Sigmoid colon (tissue), 7 donors: ENCODE data around the gene CX3CL1. TPM values are rescaled to one million over a fixed set of nuclear protein-coding genes. Genes with fewer than 3 reads are reported as not detected.

Experiments used
- DNase-seq: peaks from one replicate; pipeline ENCODE4 v3.0.0-alpha.2; 2019
- H3K27ac ChIP-seq, 4 donors: fragments of 200-600 bp; sonication (generic); one replicate each; pipeline ENCODE4 v1.5.1; 2016 to 2019; ENCODE audit warnings: mild to moderate bottlenecking in 1 of 4
- H3K27me3 ChIP-seq, 3 donors: fragments of 200-600 bp; sonication (generic); one replicate each; pipeline ENCODE4 v1.5.1; 2019; ENCODE audit warnings: mild to moderate bottlenecking in 1 of 3
- H3K36me3 ChIP-seq, 4 donors: fragments of 200-600 bp; sonication (generic); one replicate each; pipeline ENCODE4 v1.5.1; 2016 to 2019
- H3K4me1 ChIP-seq, 4 donors: fragments of 200-600 bp; sonication (generic); one replicate each; pipeline ENCODE4 v1.5.1; 2017 to 2019
- H3K4me3 ChIP-seq, 4 donors: fragments of 200-600 bp; sonication (generic); one replicate each; pipeline ENCODE4 v1.5.1; 2017 to 2019; ENCODE audit warnings: mild to moderate bottlenecking in 2 of 4, moderate library complexity in 1 of 4
- H3K9me3 ChIP-seq, 4 donors: fragments of 200-600 bp in 3 of 4; sonication (generic) in 3 of 4; one replicate each; pipeline versions ENCODE4 v1.5.1 to v1.6.1; 2013 to 2019
- EP300 ChIP-seq, 4 donors: sonication (generic); formaldehyde crosslinking; IDR thresholded peaks; one replicate each; pipeline ENCODE4 v1.6.1; 2017; ENCODE audit warnings: antibody characterized with exemption in 4 of 4
- POLR2A ChIP-seq, 2 donors: fragments of 450-650 bp; IDR thresholded peaks; one replicate each; pipeline ENCODE4 v1.6.1; 2016; ENCODE audit warnings: antibody characterized with exemption in 2 of 2, mild to moderate bottlenecking in 2 of 2, moderate library complexity in 2 of 2
- POLR2AphosphoS5 ChIP-seq, 4 donors: sonication (generic); formaldehyde crosslinking; IDR thresholded peaks; one replicate each; pipeline ENCODE4 v1.6.1; 2017; ENCODE audit warnings: antibody characterized with exemption in 4 of 4
- WGBS, 2 donors: extraction: QIAGEN DNeasy Blood & Tissue Kit; methylation state at CpG; one replicate each; pipeline ENCODE4 v1.1.7; 2013; 5-methylcytosine and 5-hydroxymethylcytosine counted together
- intact Hi-C: fragments of 100-400 bp; cut with DNase I; formaldehyde crosslinking; loops from one replicate; pipeline ENCODE4 v1.15.1; 2023
- polyA plus RNA-seq, 3 donors: library from polyadenylated mRNA; stranded (reverse); fragments of 200-250 nt; gene quantifications; one replicate each; pipeline ENCODE4 v1.2.3, GENCODE V29; 2013
- total RNA-seq, 4 donors: library from RNA; depleted of rRNA; stranded (reverse); fragments of >200 nt; gene quantifications; one replicate each; pipeline ENCODE4 v1.1.0, GENCODE V29; 2016
- TF ChIP-seq, protein P1 (sequence below), 4 experiments: fragments of 450-650 bp in 3 of 4; fragments of 200-600 bp in 1 of 4; IDR thresholded peaks; one replicate each; pipeline ENCODE4 v1.5.1; 2016 to 2019; ENCODE audit warnings: antibody characterized with exemption in 4 of 4, mild to moderate bottlenecking in 3 of 4, moderate library complexity in 2 of 4
- donor health status: healthy with polysubstance abuse.
- donor health status: Bipolar disorder and iron deficiency.
- donor health status: healthy.

CX3CL1 gene
- total RNA-seq (10 to 100 TPM in 1 of 4 donors, 1 to 10 TPM in 3; 3.5 to 18.6 (median 6.7) TPM), polyA plus RNA-seq (10 to 100 TPM in 1 of 3 donors, under 1 TPM in 2; 0.23 to 11.1 (median 0.60) TPM)

DNA sequence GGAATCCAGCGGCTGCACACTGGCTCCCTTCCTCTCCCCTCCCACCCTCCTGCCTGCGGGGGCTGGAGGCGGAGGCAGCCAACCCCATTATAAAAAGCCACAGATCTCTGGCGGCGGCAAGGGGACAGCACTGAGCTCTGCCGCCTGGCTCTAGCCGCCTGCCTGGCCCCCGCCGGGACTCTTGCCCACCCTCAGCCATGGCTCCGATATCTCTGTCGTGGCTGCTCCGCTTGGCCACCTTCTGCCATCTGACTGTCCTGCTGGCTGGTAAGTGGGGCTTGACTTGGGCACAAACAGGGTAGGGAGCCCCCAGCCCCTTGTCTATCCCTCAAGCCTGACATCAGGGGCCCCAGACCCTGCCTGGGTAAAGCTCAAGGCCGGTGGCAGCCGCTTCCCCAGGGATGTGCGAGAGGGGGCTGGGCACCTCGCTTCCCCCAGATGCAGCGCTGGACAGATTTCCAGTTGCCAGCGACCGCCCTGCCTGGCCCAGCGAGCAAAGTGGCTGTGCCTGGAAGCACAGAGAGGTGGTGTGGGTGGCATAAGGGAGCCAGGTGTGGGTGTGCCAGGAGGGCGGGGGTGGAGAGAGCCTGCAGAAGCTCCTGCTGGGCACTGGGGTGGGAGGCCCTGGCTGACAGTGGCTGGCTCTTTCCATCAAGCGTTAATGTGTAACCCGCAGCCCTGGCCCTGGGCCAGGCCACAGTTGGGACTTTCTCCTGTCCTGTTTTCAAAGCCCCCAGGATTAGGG, at the start of gene CX3CL1:
Gene CX3CL1, plus strand, starts transcription at position 119 of the 745 bp plus-strand sequence. Its CDS starts 79 bp downstream, at position 198.
- Histone ChIP-seq H3K27ac (peak within 1 kb of the TSS; percentile 82 to 95 (median 88)), H3K4me1 (peaks cover 0 to 27% (median 23%) of the 10 kb centered on the region in 4 donors), H3K27me3 (peaks cover 0 to 4% (median 0%) of the 10 kb centered on the region in 3 donors), H3K36me3 (no peaks in the 10 kb centered on the region), H3K4me3 (peak within 1 kb of the TSS; percentile 44 to 65 (median 60)), H3K9me3 (no peaks in the 10 kb centered on the region)
- TF ChIP-seq EP300 (IDR thresholded peaks at IDR 0.05) (no peak), POLR2AphosphoS5 (IDR thresholded peaks at IDR 0.05) (peak; percentile 76 to 91 (median 86)), POLR2A (IDR thresholded peaks at IDR 0.05) (peak; percentile 51 to 57)
- TF ChIP-seq, protein P1, sequence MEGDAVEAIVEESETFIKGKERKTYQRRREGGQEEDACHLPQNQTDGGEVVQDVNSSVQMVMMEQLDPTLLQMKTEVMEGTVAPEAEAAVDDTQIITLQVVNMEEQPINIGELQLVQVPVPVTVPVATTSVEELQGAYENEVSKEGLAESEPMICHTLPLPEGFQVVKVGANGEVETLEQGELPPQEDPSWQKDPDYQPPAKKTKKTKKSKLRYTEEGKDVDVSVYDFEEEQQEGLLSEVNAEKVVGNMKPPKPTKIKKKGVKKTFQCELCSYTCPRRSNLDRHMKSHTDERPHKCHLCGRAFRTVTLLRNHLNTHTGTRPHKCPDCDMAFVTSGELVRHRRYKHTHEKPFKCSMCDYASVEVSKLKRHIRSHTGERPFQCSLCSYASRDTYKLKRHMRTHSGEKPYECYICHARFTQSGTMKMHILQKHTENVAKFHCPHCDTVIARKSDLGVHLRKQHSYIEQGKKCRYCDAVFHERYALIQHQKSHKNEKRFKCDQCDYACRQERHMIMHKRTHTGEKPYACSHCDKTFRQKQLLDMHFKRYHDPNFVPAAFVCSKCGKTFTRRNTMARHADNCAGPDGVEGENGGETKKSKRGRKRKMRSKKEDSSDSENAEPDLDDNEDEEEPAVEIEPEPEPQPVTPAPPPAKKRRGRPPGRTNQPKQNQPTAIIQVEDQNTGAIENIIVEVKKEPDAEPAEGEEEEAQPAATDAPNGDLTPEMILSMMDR (IDR thresholded peaks at IDR 0.05): no peak
- intact Hi-C loops: loop anchor here (5.0 kb wide), 1 partner anchor 70 kb away; no protein-coding TSS in a partner anchor
- WGBS, 2 donors: 13 to 46% methylated on average over 23 of the region's 23 CpGs
- DNase-seq: peak; percentile 87

DNA sequence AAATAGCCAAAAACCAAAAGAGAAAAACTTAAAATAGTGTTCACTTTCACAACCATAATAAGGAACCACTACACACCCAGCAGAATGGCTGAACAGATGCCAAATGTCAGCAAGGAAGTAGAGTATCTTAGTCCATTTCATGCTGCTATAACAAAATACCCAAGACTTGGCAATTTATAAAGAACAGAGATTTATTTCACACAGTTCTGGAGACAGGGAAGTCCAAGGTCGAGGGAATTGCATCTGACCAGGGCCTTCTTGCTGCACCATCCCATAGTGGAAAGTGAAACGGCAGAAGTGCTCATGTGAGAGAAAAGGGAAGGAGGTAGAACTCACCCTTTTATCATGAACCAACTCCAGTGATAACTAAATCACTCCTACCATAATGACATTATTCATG, 47.5 kb upstream of the CX3CL1 start:
- Histone ChIP-seq H3K9me3 (no peaks in the 10 kb centered on the region), H3K4me3 (no peak overlapping the region), H3K27me3 (no peaks in the 10 kb centered on the region), H3K27ac (no peak overlapping the region), H3K36me3 (no peaks in the 10 kb centered on the region), H3K4me1 (no peaks in the 10 kb centered on the region)
- 57 to 58% methylated on average over 2 of the region's 2 CpGs for WGBS, 2 donors
- DNase-seq: no peak
- TF ChIP-seq EP300 (IDR thresholded peaks at IDR 0.05): no peak
- TF ChIP-seq POLR2A (IDR thresholded peaks at IDR 0.05): no peak
- intact Hi-C loops: no loop called here

GRCh38 chr16:57325458-57325857, 46.8 kb upstream of the CX3CL1 start:
- no peaks in the 10 kb centered on the region for H3K36me3 ChIP-seq
- TF ChIP-seq, protein P1 (IDR thresholded peaks at IDR 0.05): no peak
- TF ChIP-seq POLR2A (IDR thresholded peaks at IDR 0.05) (no peak), POLR2AphosphoS5 (IDR thresholded peaks at IDR 0.05) (no peak), EP300 (IDR thresholded peaks at IDR 0.05) (no peak)
- H3K4me3 ChIP-seq: no peak overlapping the region
- H3K27me3 ChIP-seq: no peaks in the 10 kb centered on the region
- no peak for DNase-seq
- H3K27ac ChIP-seq: no peak overlapping the region
- WGBS, 2 donors: 81 to 87% methylated on average over 1 of the region's 1 CpG
- H3K9me3 ChIP-seq: no peaks in the 10 kb centered on the region
- H3K4me1 ChIP-seq: no peaks in the 10 kb centered on the region
- intact Hi-C loops: no loop called here

DNA sequence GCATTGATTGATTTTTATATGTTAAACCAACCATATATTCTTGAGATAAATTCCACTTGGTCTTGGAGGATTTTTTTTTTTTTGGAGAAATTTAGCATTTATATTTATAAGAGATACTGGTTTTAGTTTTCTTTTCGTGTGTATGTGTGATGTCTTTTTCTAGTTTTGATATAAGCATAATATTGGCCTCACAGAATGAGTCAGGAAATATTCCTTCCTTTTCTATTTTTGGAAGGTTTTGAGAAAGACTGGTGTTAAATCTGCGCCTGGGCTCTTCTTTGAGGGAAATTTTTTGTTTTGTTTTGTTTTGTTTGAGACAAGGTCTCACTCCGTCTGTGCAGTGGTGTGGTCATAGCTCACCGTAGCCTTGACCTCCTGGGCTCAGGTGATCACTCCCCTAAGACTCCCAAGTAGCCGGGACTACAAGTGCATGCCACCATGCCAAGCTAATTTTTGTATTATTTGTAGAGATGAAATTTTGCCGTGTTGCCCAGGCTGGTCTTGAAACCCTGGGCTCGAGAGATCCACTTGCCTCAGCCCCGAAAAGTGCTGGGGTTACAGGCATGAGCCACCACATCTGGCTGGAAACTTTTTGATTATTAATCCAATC, 42.5 kb upstream of the CX3CL1 start:
- TF ChIP-seq, protein P1 (IDR thresholded peaks at IDR 0.05): no peak
- TF ChIP-seq POLR2A (IDR thresholded peaks at IDR 0.05) (no peak), EP300 (IDR thresholded peaks at IDR 0.05) (no peak), POLR2AphosphoS5 (IDR thresholded peaks at IDR 0.05) (no peak)
- Histone ChIP-seq H3K4me3 (no peak overlapping the region), H3K4me1 (no peaks in the 10 kb centered on the region), H3K9me3 (no peaks in the 10 kb centered on the region), H3K36me3 (no peaks in the 10 kb centered on the region), H3K27me3 (no peaks in the 10 kb centered on the region), H3K27ac (no peak overlapping the region)
- DNase-seq: no peak
- 80 to 83% methylated on average over 8 of the region's 8 CpGs for WGBS, 2 donors
- intact Hi-C loops: no loop called here

DNA sequence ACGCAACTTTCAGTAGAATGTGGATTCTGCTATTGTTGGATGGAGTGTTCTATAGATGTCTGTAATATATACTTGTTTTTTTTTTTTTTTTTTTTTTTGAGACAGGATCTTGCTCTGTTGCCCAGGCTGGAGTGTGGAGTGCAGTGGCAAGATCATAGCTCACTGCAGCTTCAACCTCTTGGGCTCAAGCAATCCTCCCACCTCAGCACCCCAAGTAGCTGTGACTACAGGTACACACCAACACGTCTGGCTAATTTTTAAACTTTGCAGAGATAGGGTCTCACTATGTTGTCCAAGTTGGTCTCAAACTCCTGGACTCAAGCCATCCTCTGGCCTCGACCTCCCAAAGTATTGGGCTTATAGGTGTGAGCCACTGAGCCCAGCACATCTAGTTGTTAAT, 40.9 kb upstream of the CX3CL1 start:
- H3K27ac ChIP-seq: no peak overlapping the region
- 83 to 89% methylated on average over 3 of the region's 3 CpGs for WGBS, 2 donors

More for the DNA sequence above, 40.9 kb upstream of the CX3CL1 start:
- Histone ChIP-seq H3K4me3 (no peak overlapping the region), H3K9me3 (no peaks in the 10 kb centered on the region), H3K27me3 (no peaks in the 10 kb centered on the region), H3K36me3 (no peaks in the 10 kb centered on the region), H3K4me1 (no peaks in the 10 kb centered on the region)
- intact Hi-C loops: no loop called here
- no peak for DNase-seq
- TF ChIP-seq, protein P1 (IDR thresholded peaks at IDR 0.05): no peak
- TF ChIP-seq EP300 (IDR thresholded peaks at IDR 0.05): no peak
- no peak for TF ChIP-seq POLR2A (IDR thresholded peaks at IDR 0.05)
